HG03575 (cell line): ENCODE results near the gene CYP3A4.
"Not testable (repeated sequence)": the region's sequence is repeated elsewhere in the genome, so short reads cannot be mapped to it uniquely, and the experiment has no call there.

ENCODE experiments used
- ATAC-seq: cut with Tn5 transposase; IDR thresholded peaks from one replicate; pipeline ENCODE4 v1.9.1; 2021; ENCODE audit not compliant: unreplicated experiment, insufficient number of reproducible peaks, low FRiP score; ENCODE audit errors: extremely low read depth

The CYP3A4 gene

DNA sequence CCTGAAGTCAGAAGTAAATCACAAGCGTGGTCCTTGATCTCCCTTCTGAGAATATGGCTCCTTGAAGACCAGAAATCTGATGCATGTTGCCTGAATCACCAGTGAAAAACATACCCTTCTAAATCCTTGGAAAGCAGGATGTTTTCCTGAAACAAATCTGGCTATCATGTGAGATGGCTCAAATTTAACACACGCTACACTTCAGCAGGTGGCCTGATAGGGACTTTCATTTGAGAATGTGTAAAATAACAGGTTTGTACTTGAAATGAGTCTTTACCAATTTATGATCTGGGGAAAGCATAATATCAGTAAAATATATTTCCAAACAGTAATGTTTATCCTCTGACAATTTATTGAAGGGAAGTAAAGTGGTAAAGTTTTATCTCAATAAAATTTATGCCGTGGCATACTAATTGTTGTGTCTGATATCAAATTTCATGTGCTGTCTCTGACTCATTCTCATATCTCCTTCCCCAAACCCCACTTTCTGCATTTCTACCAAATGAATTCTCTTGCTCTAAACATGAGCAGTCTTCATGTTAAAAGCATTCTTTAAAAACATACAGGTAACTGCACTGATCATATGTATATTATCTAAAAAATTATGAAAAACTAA lies 17.4 kb downstream of the CYP3A4 start:
- ATAC-seq = no peak

GRCh38 chr7:99764478-99764877 lies 19.5 kb downstream of the CYP3A4 start:
- ATAC-seq = no peak

DNA sequence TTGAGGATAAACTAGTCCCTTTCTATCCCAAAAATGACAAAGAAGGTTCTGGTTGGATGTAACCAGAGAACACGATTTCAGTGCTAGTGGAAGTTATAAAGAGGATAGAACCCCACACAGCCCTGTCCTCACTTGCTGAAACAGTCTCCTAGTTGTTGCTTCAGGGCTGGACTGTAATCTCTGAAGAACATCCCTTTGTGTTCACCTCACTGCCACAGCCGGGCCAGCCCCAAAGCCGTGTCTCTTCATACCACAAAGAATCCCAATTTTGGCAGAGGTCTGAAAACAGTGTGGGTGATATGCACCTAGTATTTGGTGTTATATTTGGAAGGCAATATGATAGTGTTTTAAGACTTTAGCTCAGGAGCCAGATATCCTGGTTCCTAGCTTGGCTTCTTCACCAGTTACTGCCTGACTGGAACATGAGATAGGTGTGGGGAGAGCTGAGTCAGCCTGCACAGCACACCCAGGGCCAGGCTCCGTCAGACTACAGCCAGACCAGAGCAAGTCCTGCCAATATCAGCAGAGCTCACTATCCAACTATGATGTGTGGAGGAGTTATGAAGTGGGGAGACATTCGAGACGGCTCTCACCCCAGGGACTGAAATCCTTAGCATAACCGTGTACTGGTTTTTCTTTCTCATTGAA lies 21.2 kb downstream of the CYP3A4 start:
- no peak for ATAC-seq

- no peak for ATAC-seq
Measured at GRCh38 chr7:99755085-99755484, 28.9 kb downstream of the CYP3A4 start.

DNA sequence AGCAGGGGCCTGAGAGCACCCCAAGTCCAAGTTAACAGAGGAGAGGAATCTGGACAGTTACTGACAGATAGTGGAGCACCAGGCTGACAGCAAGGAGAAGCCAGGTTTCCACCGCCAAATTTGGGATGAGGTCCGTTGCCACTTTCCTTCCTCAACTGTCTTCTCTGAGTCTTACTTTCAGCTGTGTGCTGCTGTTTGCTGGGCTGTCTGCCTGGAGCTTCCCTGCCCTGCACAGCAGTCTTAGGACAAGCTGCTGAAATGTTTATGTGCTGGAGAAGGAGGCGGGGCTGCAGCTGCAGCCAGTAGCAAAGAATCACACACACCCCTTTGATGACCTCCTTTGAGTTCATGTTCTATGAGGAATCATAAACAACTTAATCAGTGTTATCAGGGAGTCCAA lies 31.6 kb downstream of the CYP3A4 start:
- ATAC-seq = no peak

GRCh38 chr7:99751322-99752052 lies 32.5 kb downstream of the CYP3A4 start:
- not testable (repeated sequence) for ATAC-seq

GRCh38 chr7:99748846-99749579 lies 35.0 kb downstream of the CYP3A4 start:
- no peak for ATAC-seq

DNA sequence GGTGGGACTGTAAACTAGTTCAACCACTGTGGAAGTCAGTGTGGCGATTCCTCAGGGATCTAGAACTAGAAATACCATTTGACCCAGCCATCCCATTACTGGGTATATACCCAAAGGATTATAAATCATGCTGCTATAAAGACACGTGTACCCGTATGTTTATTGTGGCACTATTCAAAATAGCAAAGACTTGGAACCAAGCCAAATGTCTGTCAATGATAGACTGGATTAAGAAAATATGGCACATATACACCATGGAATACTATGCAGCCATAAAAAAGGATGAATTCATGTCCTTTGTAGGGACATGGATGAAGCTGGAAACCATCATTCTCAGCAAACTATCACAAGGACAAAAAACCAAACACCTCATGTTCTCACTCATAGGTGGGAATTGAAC lies 37.1 kb downstream of the CYP3A4 start:
- not testable (repeated sequence) for ATAC-seq

DNA sequence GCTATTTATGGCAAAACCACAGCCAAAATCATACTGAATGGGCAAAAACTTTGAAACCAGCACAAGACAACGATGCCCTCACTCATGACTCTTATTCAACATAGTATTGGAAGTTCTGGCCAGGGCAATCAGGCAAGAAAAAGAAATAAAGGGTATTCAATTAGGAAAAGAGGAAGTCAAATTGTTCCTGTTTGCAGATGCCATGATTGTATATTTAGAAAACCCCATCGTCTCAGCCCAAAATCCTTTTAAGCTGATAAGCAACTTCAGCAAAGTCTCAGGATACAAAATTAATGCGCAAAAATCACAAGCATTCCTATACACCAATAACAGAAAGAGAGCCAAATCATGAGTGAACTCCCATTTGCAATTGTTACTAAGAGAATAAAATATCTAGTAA lies 38.6 kb downstream of the CYP3A4 start:
- ATAC-seq = not testable (repeated sequence)

DNA sequence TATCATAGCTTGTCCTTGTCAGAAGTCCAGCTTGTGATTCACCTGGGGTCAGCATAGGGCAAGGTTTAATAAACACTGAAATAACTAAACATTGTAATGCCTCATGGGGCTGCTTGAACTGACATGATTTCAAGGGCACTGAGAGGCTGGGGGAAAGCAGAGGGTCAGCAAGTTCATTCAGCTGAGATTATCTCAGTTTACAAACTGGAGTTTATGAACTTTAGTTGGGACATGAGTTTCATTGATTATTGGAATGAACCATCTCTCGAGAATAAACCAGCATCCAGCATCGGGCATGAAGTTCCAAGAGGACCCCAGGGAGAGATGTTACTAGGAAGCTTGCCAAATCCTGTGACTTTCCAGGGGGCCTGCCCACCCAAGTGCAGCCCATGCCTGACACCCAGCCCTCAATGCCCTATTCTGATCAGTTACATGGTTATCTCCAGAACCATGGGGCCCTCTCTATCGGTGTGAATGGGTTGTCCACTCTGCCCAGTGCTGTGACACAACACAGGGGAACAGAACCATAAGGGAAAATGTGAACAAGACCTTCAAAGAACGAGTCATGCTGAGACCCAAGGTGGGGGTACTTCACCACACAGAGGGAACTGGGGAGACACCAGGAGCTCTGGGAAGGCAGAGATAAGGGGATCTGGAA lies 41.1 kb downstream of the CYP3A4 start:
- no peak for ATAC-seq

- no peak for ATAC-seq
Measured at GRCh38 chr7:99741441-99741795, 42.6 kb downstream of the CYP3A4 start.

- no peak for ATAC-seq
Measured at GRCh38 chr7:99740573-99741440, 43.2 kb downstream of the CYP3A4 start.

DNA sequence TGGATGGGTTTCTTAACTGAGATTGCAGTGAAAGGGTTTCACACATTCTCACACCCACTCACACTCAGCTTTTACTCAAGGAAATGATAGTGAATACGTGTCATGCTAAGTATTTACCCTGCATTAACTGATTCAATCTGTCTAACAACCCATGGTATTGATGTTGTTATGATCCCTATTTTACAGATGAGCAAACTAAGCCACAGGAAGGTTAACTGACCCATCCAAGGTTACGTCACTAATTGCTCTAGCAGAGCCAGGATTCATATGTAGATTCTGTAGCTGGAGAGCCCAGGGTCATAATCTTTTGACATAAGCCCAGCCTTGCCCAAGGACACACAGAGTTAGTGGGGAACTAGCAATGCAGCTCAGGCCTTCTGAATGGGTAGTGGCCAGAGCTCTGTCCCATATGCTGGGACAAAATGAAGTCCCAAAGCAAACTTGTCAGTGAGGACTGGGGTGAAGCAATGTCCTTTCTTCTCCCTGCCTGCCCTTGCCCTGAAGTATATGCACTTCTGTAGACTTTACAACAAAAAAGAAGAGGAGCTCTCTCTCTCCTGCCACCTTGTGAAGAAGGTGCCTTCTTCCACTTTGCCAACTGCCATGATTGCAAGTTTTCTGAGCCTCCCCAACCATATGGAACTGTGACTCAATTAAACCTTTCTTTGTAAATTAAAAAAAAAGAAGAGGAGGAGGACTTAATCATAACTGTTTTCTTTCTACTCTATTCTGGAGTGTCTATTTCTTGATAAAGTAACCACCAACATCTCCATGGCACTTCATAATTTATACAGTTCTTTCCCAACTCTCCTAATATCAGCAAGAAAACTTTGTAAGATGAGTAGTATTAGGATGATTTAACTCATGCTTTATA lies 44.0 kb downstream of the CYP3A4 start:
- ATAC-seq = no peak

DNA sequence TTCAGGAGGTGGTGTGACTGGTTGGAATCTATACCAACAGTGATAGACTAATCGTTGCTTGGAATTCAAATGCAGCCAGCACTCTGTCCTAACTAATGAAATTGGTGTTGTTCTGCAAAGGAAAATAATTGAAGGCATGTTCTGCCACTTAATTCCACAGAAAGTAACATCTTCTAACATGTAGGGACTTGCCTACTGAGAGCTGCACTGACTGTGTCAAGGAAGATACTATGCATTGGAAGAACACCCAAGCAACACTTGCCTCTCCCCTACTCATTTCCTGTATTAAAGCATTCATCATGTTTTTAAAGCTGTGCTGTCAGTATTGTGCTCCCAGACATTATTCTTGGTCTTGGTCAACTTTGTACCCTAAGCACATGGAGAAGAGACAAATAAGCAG lies 46.3 kb downstream of the CYP3A4 start:
- no peak for ATAC-seq

- not testable (repeated sequence) for ATAC-seq
Measured at GRCh38 chr7:99736667-99737066, 47.3 kb downstream of the CYP3A4 start.

- ATAC-seq = no peak
Measured at GRCh38 chr7:99734987-99735386, 49.0 kb downstream of the CYP3A4 start, which contains the start of gene CYP3A7. CYP3A7 (minus strand) TSS chr7:99735196; CDS start chr7:99735093, 103 bp downstream.

DNA sequence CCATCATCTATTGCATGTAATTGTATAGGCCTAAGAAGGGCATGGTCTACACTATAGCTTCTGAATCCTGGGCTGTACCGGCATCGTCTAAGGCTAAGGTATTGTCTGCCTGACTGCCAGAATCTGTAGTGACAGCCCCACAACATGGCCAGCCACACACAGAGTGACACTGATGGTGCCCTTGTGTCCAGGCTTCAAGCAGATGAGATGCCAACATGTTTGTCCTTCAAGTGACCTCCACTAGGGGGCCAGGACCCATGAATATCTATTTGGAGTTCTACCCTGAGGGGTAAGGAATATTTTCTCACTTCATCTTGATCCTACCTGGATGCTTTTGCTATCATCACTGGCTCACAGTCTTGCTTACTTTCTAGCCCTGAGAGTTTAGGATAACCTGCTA lies 50.5 kb downstream of the CYP3A4 start:
- no peak for ATAC-seq
